ENCODE results near the gene ATF7. TPM values are rescaled to one million over a fixed set of nuclear protein-coding genes. Genes with fewer than 3 reads are reported as not detected.

Gene ATF7
- total and polyA plus RNA-seq, 2 donors (not counting 3 experiments of a cell fraction or from before 2014, with no cell fraction given): 36.0 to 68.5 TPM

DNA sequence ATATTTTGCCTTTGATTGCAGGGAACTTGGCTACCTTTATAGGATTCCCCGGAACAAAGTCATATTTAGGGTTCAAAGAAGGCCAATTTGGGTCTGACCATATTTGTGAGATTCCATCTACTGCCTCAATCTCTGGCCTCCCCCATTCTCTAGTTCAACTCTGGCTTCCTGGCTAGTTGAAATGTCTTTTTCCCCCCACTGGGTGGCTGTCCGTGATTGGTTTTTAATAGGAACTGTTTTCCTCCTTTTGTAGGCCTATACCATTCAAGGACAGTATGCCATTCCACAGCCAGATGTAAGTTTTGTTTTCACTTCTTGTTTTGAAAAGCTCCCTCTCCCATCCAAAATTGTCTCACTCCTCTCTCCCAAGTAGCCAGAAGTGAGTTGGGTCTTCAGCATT is 160.5 kb downstream of the ATF7 start:
- Histone ChIP-seq H3K36me3 (ENCODE audit: control insufficient read depth in 2 of 2, extremely low read depth in 1 of 2, insufficient read depth in 2 of 2, low read length in 2 of 2) (peaks cover 77 to 87% of the 10 kb centered on the region in 2 experiments), H4K20me1 (replicated peaks; ENCODE audit: control insufficient read depth, extremely low read depth, insufficient read depth, low read length) (peaks cover 27% of the 10 kb centered on the region), H3K4me3 (replicated peaks in 1 of 3; ENCODE audit: insufficient read depth in 1 of 3, low read depth in 1 of 3, low read length in 3 of 3) (no peak overlapping the region), H2AFZ (ENCODE audit: low read depth, low read length) (no peak overlapping the region), H3K4me2 (ENCODE audit: insufficient read depth, low read length) (no peak overlapping the region), H3K27ac (ENCODE audit: insufficient read depth, low read depth, low read length) (no peak overlapping the region), H3K9me3 (replicated peaks; ENCODE audit: control insufficient read depth, insufficient read depth, low read length) (no peaks in the 10 kb centered on the region), H3K79me2 (ENCODE audit: control insufficient read depth, insufficient read depth, low read length) (peaks cover 79% of the 10 kb centered on the region), H3K4me1 (ENCODE audit: control insufficient read depth, extremely low read depth, insufficient read depth, low read length) (no peaks in the 10 kb centered on the region), H3K27me3 (ENCODE audit: control insufficient read depth in 2 of 2, insufficient read depth in 2 of 2, low read length in 2 of 2) (no peaks in the 10 kb centered on the region), H3K9me1 (replicated peaks; ENCODE audit: control insufficient read depth, extremely low read depth, insufficient read depth, low read length) (no peaks in the 10 kb centered on the region), H3K9ac (replicated peaks; ENCODE audit: extremely low read depth, insufficient read depth, low read length) (no peak overlapping the region)
- TF ChIP-seq POLR2AphosphoS5 (IDR thresholded peaks at IDR 0.05; ENCODE audit: insufficient read depth, low read depth, low read length): no peak
- TF ChIP-seq, protein P1, sequence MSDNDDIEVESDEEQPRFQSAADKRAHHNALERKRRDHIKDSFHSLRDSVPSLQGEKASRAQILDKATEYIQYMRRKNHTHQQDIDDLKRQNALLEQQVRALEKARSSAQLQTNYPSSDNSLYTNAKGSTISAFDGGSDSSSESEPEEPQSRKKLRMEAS (IDR thresholded peaks at IDR 0.05; ENCODE audit: insufficient read depth, insufficient read length): no peak
- no peak for TF ChIP-seq EZH2 (IDR thresholded peaks at IDR 0.05; ENCODE audit: borderline replicate concordance, low read depth, low read length, severe bottlenecking)
- TF ChIP-seq, protein P2, sequence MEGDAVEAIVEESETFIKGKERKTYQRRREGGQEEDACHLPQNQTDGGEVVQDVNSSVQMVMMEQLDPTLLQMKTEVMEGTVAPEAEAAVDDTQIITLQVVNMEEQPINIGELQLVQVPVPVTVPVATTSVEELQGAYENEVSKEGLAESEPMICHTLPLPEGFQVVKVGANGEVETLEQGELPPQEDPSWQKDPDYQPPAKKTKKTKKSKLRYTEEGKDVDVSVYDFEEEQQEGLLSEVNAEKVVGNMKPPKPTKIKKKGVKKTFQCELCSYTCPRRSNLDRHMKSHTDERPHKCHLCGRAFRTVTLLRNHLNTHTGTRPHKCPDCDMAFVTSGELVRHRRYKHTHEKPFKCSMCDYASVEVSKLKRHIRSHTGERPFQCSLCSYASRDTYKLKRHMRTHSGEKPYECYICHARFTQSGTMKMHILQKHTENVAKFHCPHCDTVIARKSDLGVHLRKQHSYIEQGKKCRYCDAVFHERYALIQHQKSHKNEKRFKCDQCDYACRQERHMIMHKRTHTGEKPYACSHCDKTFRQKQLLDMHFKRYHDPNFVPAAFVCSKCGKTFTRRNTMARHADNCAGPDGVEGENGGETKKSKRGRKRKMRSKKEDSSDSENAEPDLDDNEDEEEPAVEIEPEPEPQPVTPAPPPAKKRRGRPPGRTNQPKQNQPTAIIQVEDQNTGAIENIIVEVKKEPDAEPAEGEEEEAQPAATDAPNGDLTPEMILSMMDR (IDR thresholded peaks at IDR 0.05; ENCODE audit: extremely low read depth in 1 of 2, insufficient read depth in 1 of 2, low read depth in 1 of 2, low read length in 2 of 2): peak in 1 of 2 donors; percentile 1
- no peak for TF ChIP-seq MYC (IDR thresholded peaks at IDR 0.05; ENCODE audit: low read depth, low read length)
- TF ChIP-seq JUN (IDR thresholded peaks at IDR 0.05; ENCODE audit: borderline replicate concordance, insufficient read depth, insufficient read length, low read depth): no peak
- no peak for TF ChIP-seq POLR2A (IDR thresholded peaks at IDR 0.05; ENCODE audit: low read depth, low read length)
- BruUV-seq (replicated peaks): no TSS peak
- no peak for FAIRE-seq
- CTCF ChIA-PET: interaction anchor here (1.3 to 1.8 kb wide), 2 partner anchors 8 to 11 kb away, joined by 3 to 9 read pairs; no protein-coding TSS in a partner anchor
- no peak for DNase-seq (ENCODE audit: low read depth, low spot score)
- dilution Hi-C loops (cut with MboI; ENCODE audit: extremely low pct_ligation_motif_present, low sequenced_read_pairs): no loop called here
- intact Hi-C loops (cut with micrococcal nuclease): no loop called here
- POLR2A ChIA-PET: no interaction called here
